HEK293 (cell line): Measurements from ENCODE around the gene NSL1.
"Not testable (repeated sequence)": the region's sequence is repeated elsewhere in the genome, so short reads cannot be mapped to it uniquely, and the experiment has no call there.

Source experiments
- CTCF ChIA-PET: fragments of 350-600 bp; formaldehyde crosslinking; extraction: SDS; loops from one replicate; lab custom pipeline; 2021; ENCODE audit warnings: antibody characterized with exemption; lab: Yijun Ruan, JAX
- POLR2A ChIA-PET: fragments of 300-600 bp; formaldehyde crosslinking; extraction: SDS; loops from one replicate; lab custom pipeline; 2020; ENCODE audit warnings: antibody characterized with exemption, inconsistent platforms; lab: Yijun Ruan, JAX
- H3K27ac ChIP-seq: fragments of 200-500 bp; sonication (Bioruptor generic); 2 replicates; pipeline ENCODE4 v1.5.1; 2014; ENCODE audit warnings: low read depth, low read length, control low read depth, inconsistent platforms; ENCODE audit errors: extremely low read depth
- H3K36me3 ChIP-seq, 2 experiments: fragments of 200-500 bp in 1 of 2; sonication (Bioruptor generic) in 1 of 2; 1 replicate in 1 of 2; 2 replicates in 1 of 2; pipeline ENCODE4 v1.5.1; 2014 to 2017; ENCODE audit warnings: inconsistent platforms in 2 of 2, low read length in 2 of 2; ENCODE audit not compliant: control insufficient read depth in 2 of 2, insufficient read depth in 1 of 2
- H3K4me1 ChIP-seq: fragments of 200-500 bp; sonication (Bioruptor generic); 2 replicates; pipeline ENCODE4 v1.5.1; 2014; ENCODE audit warnings: mild to moderate bottlenecking, low read length, inconsistent platforms; ENCODE audit not compliant: control insufficient read depth, insufficient read depth
- H3K4me3 ChIP-seq: 2 replicates; pipeline ENCODE4 v1.5.1; 2011; ENCODE audit warnings: low read depth, mild to moderate bottlenecking, control low read depth, low read length, moderate library complexity
- H3K9me3 ChIP-seq: fragments of 200-500 bp; sonication (Bioruptor generic); 2 replicates; pipeline ENCODE4 v1.5.1; 2014; ENCODE audit warnings: low read depth, low read length, inconsistent platforms; ENCODE audit not compliant: control insufficient read depth, insufficient read depth
- FEZF1 ChIP-seq: fragments of 450-650 bp; formaldehyde crosslinking; IDR thresholded peaks from 2 replicates; pipeline ENCODE4 v1.5.1; 2016; ENCODE audit warnings: missing biosample characterization, missing genetic modification characterization
- GLI4 ChIP-seq: fragments of 450-650 bp; formaldehyde crosslinking; IDR thresholded peaks from 2 replicates; pipeline ENCODE4 v1.5.1; 2016; ENCODE audit warnings: missing biosample characterization, missing genetic modification characterization
- SETDB1 ChIP-seq: IDR thresholded peaks from one replicate; pipeline ENCODE4 v1.6.1; 2017; ENCODE audit warnings: mild to moderate bottlenecking, low read length, moderate library complexity, mixed read lengths; ENCODE audit not compliant: insufficient read length
- SP2 ChIP-seq: fragments of 450-650 bp; formaldehyde crosslinking; IDR thresholded peaks from 2 replicates; pipeline ENCODE4 v1.5.1; 2016; ENCODE audit warnings: missing biosample characterization, missing genetic modification characterization
- WT1 ChIP-seq: fragments of 450-650 bp; formaldehyde crosslinking; IDR thresholded peaks from 2 replicates; pipeline ENCODE4 v1.5.1; 2016; ENCODE audit warnings: missing biosample characterization, missing genetic modification characterization
- ZIC2 ChIP-seq: fragments of 450-650 bp; formaldehyde crosslinking; IDR thresholded peaks from 2 replicates; pipeline ENCODE4 v1.5.1; 2016; ENCODE audit warnings: missing biosample characterization, missing genetic modification characterization
- ZNF10 ChIP-seq: fragments of 450-650 bp; formaldehyde crosslinking; IDR thresholded peaks from 2 replicates; pipeline ENCODE4 v1.5.1; 2017; ENCODE audit warnings: missing biosample characterization, missing genetic modification characterization
- ZNF184 ChIP-seq: fragments of 450-650 bp; IDR thresholded peaks from 2 replicates; pipeline ENCODE4 v1.5.1; 2018; ENCODE audit warnings: missing biosample characterization, mild to moderate bottlenecking, missing genetic modification characterization
- ZNF2 ChIP-seq: fragments of 450-650 bp; formaldehyde crosslinking; IDR thresholded peaks from 2 replicates; pipeline ENCODE4 v1.5.1; 2016; ENCODE audit warnings: missing biosample characterization, missing genetic modification characterization
- ZNF23 ChIP-seq: fragments of 450-650 bp; formaldehyde crosslinking; IDR thresholded peaks from 2 replicates; pipeline ENCODE4 v1.5.1; 2016; ENCODE audit warnings: missing biosample characterization, missing genetic modification characterization, borderline replicate concordance
- ZNF248 ChIP-seq: fragments of 450-650 bp; formaldehyde crosslinking; IDR thresholded peaks from 2 replicates; pipeline ENCODE4 v1.5.1; 2017; ENCODE audit warnings: missing biosample characterization, missing genetic modification characterization
- ZNF302 ChIP-seq: fragments of 450-650 bp; formaldehyde crosslinking; IDR thresholded peaks from 2 replicates; pipeline ENCODE4 v1.5.1; 2016; ENCODE audit warnings: missing biosample characterization, missing genetic modification characterization, low read depth
- ZNF394 ChIP-seq: fragments of 450-650 bp; formaldehyde crosslinking; IDR thresholded peaks from 2 replicates; pipeline ENCODE4 v1.5.1; 2016; ENCODE audit warnings: missing biosample characterization, missing genetic modification characterization, mild to moderate bottlenecking, moderate library complexity, borderline replicate concordance
- ZNF473 ChIP-seq: fragments of 450-650 bp; formaldehyde crosslinking; IDR thresholded peaks from 2 replicates; pipeline ENCODE4 v1.5.1; 2017; ENCODE audit warnings: missing biosample characterization, missing genetic modification characterization
- ZNF488 ChIP-seq: fragments of 450-650 bp; formaldehyde crosslinking; IDR thresholded peaks from 2 replicates; pipeline ENCODE4 v1.5.1; 2016; ENCODE audit warnings: missing biosample characterization, missing genetic modification characterization
- ZNF501 ChIP-seq: fragments of 450-650 bp; formaldehyde crosslinking; IDR thresholded peaks from 2 replicates; pipeline ENCODE4 v1.5.1; 2016; ENCODE audit warnings: missing biosample characterization, missing genetic modification characterization
- ZNF623 ChIP-seq: fragments of 450-650 bp; formaldehyde crosslinking; IDR thresholded peaks from 2 replicates; pipeline ENCODE4 v1.5.1; 2016; ENCODE audit warnings: missing biosample characterization, missing genetic modification characterization
- ZNF670 ChIP-seq: fragments of 450-650 bp; formaldehyde crosslinking; IDR thresholded peaks from 2 replicates; pipeline ENCODE4 v1.5.1; 2016; ENCODE audit warnings: missing biosample characterization, missing genetic modification characterization, low read depth
- ZNF747 ChIP-seq: fragments of 450-650 bp; formaldehyde crosslinking; IDR thresholded peaks from 2 replicates; pipeline ENCODE4 v1.5.1; 2016; ENCODE audit warnings: missing biosample characterization, missing genetic modification characterization
- TF ChIP-seq, protein P1 (sequence below): fragments of 450-650 bp; formaldehyde crosslinking; IDR thresholded peaks from 2 replicates; pipeline ENCODE4 v1.5.1; 2016; ENCODE audit warnings: missing biosample characterization, missing genetic modification characterization
- TF ChIP-seq, protein P2 (sequence below): fragments of 450-650 bp; formaldehyde crosslinking; conservative IDR thresholded peaks from 2 replicates; pipeline ENCODE4 v1.5.1; 2016; ENCODE audit warnings: low read depth, missing biosample characterization, missing genetic modification characterization
- TF ChIP-seq, protein P3 (sequence below): fragments of 450-650 bp; formaldehyde crosslinking; optimal IDR thresholded peaks from 2 replicates; pipeline ENCODE3; 2016; ENCODE audit warnings: missing biosample characterization, mild to moderate bottlenecking, missing genetic modification characterization

The NSL1 gene

GRCh38 chr1:212838145-212838544 is 46.6 kb upstream of the NSL1 start:
- POLR2A ChIA-PET = interaction anchor here (1.8 kb wide), 1 partner anchor 20 kb away, joined by 6 read pairs; the partner anchor contains the start of gene FLVCR1
- no peaks in the 10 kb centered on the region for H3K36me3 ChIP-seq
- H3K4me1 ChIP-seq = no peaks in the 10 kb centered on the region
- TF ChIP-seq, protein P1, sequence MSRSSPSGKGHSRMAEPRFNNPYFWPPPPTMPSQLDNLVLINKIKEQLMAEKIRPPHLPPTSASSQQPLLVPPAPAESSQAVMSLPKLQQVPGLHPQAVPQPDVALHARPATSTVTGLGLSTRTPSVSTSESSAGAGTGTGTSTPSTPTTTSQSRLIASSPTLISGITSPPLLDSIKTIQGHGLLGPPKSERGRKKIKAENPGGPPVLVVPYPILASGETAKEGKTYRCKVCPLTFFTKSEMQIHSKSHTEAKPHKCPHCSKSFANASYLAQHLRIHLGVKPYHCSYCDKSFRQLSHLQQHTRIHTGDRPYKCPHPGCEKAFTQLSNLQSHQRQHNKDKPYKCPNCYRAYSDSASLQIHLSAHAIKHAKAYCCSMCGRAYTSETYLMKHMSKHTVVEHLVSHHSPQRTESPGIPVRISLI (tag by site-specific recombination) = 0 out of 2 replicates have a peak, but pooled peaks have one; percentile 12
- no peak for TF ChIP-seq ZNF10 (tag by site-specific recombination)
- CTCF ChIA-PET = no interaction called here
- no peak overlapping the region for H3K27ac ChIP-seq
- H3K4me3 ChIP-seq = no peak overlapping the region
- no peaks in the 10 kb centered on the region for H3K9me3 ChIP-seq

GRCh38 chr1:212833211-212834207 is 41.9 kb upstream of the NSL1 start:
- H3K4me3 ChIP-seq, POLR2A ChIA-PET, H3K27ac ChIP-seq, H3K9me3 ChIP-seq, H3K36me3 ChIP-seq, H3K4me1 ChIP-seq: not testable (repeated sequence)
- CTCF ChIA-PET = interaction anchor here (0.6 to 0.8 kb wide), 4 partner anchors 9 to 461 kb away, joined by 3 to 6 read pairs (median 3); no protein-coding TSS in a partner anchor

- POLR2A ChIA-PET = no interaction called here
Observed at GRCh38 chr1:212828395-212828794, 36.8 kb upstream of the NSL1 start.

GRCh38 chr1:212827831-212828278 is 36.3 kb upstream of the NSL1 start:
- H3K27ac ChIP-seq = no peak overlapping the region
- no peak overlapping the region for H3K4me3 ChIP-seq
- H3K9me3 ChIP-seq = no peaks in the 10 kb centered on the region
- H3K4me1 ChIP-seq = no peaks in the 10 kb centered on the region
- POLR2A ChIA-PET = interaction anchor here (1.2 kb wide), 1 partner anchor 30 kb away, joined by 3 read pairs; the partner anchor contains the start of gene FLVCR1
- CTCF ChIA-PET = interaction anchor here (0.7 kb wide), 1 partner anchor 13 kb away, joined by 3 read pairs; no protein-coding TSS in a partner anchor
- H3K36me3 ChIP-seq = no peaks in the 10 kb centered on the region
- TF ChIP-seq GLI4 (tag by site-specific recombination) (no peak), ZNF488 (tag by site-specific recombination) (no peak), SP2 (tag by site-specific recombination) (no peak), FEZF1 (tag by site-specific recombination) (no peak), ZNF670 (tag by site-specific recombination) (no peak), ZNF248 (tag by site-specific recombination) (no peak)
- TF ChIP-seq, protein P2, sequence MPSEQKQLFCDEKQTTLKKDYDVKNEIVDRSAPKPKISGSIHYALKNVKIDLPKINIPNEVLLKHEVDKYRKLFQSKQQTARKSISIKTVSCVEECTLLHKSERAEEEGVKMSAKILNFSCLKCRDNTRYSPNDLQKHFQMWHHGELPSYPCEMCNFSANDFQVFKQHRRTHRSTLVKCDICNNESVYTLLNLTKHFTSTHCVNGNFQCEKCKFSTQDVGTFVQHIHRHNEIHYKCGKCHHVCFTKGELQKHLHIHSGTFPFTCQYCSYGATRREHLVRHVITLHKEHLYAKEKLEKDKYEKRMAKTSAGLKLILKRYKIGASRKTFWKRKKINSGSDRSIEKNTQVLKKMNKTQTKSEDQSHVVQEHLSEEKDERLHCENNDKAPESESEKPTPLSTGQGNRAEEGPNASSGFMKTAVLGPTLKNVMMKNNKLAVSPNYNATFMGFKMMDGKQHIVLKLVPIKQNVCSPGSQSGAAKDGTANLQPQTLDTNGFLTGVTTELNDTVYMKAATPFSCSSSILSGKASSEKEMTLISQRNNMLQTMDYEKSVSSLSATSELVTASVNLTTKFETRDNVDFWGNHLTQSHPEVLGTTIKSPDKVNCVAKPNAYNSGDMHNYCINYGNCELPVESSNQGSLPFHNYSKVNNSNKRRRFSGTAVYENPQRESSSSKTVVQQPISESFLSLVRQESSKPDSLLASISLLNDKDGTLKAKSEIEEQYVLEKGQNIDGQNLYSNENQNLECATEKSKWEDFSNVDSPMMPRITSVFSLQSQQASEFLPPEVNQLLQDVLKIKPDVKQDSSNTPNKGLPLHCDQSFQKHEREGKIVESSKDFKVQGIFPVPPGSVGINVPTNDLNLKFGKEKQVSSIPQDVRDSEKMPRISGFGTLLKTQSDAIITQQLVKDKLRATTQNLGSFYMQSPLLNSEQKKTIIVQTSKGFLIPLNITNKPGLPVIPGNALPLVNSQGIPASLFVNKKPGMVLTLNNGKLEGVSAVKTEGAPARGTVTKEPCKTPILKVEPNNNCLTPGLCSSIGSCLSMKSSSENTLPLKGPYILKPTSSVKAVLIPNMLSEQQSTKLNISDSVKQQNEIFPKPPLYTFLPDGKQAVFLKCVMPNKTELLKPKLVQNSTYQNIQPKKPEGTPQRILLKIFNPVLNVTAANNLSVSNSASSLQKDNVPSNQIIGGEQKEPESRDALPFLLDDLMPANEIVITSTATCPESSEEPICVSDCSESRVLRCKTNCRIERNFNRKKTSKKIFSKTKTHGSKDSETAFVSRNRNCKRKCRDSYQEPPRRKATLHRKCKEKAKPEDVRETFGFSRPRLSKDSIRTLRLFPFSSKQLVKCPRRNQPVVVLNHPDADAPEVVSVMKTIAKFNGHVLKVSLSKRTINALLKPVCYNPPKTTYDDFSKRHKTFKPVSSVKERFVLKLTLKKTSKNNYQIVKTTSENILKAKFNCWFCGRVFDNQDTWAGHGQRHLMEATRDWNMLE (tag by site-specific recombination) = no peak

More at GRCh38 chr1:212828395-212828794, 36.8 kb upstream of the NSL1 start:
- H3K4me1 ChIP-seq = no peaks in the 10 kb centered on the region
- H3K36me3 ChIP-seq = no peaks in the 10 kb centered on the region
- CTCF ChIA-PET = interaction anchor here (0.7 kb wide), 2 partner anchors 13 to 14 kb away, joined by 3 read pairs; no protein-coding TSS in a partner anchor
- H3K4me3 ChIP-seq = no peak overlapping the region
- TF ChIP-seq ZNF747 (tag by site-specific recombination) = no peak
- TF ChIP-seq ZNF501 (tag by site-specific recombination) = no peak
- TF ChIP-seq ZNF184 (tag by site-specific recombination) = no peak
- no peak for TF ChIP-seq ZIC2 (tag by site-specific recombination)
- no peak for TF ChIP-seq ZNF394 (tag by site-specific recombination)
- TF ChIP-seq, protein P1 (tag by site-specific recombination) = no peak
- TF ChIP-seq ZNF302 (tag by site-specific recombination) = no peak
- no peak for TF ChIP-seq SETDB1
- no peak for TF ChIP-seq ZNF473 (tag by site-specific recombination)
- no peak for TF ChIP-seq ZNF2 (tag by site-specific recombination)
- TF ChIP-seq ZNF23 (tag by site-specific recombination) = no peak
- TF ChIP-seq, protein P3, sequence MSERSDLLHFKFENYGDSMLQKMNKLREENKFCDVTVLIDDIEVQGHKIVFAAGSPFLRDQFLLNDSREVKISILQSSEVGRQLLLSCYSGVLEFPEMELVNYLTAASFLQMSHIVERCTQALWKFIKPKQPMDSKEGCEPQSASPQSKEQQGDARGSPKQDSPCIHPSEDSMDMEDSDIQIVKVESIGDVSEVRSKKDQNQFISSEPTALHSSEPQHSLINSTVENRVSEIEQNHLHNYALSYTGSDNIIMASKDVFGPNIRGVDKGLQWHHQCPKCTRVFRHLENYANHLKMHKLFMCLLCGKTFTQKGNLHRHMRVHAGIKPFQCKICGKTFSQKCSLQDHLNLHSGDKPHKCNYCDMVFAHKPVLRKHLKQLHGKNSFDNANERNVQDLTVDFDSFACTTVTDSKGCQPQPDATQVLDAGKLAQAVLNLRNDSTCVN = no peak
- no peak for TF ChIP-seq WT1 (tag by site-specific recombination)
- TF ChIP-seq ZNF623 (tag by site-specific recombination) = no peak
- no peaks in the 10 kb centered on the region for H3K9me3 ChIP-seq
- no peak overlapping the region for H3K27ac ChIP-seq
